ENCODE data around the gene ANKK1.

DNA sequence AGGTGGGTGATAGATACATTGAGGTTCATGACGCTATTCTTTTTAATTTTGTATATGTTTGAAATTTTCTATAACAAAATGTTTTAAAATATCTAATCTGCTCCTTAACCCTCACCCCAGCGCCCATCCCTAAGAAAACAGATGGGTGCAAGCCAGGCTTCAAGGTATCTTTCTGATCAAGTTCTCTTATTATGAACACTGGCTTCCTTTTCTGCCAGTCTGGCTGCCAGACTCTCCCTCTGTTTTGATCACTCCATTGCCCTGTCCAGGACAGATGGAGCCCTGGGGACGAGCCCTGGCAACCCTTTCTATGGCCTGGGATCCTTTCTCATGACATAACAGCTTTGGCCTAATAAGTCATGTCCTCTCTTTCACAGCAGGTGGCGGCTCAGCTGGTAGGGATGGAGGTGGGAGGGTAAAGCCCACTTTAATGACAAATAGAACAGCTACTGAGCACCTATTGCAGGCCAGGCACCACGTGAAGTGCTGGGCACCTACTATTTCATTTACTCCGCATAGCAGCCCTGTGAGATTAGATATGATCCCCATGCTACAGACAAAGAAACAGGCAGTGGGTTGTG is 49.2 kb downstream of the ANKK1 start:
- TF ChIP-seq DMBX1 (CRISPR knock-in tag; IDR thresholded peaks at IDR 0.05; ENCODE audit: borderline replicate concordance), result no peak
- no peak for TF ChIP-seq JUNB (CRISPR knock-in tag; conservative IDR thresholded peaks at IDR 0.05)
- no peak for TF ChIP-seq ESRRA (IDR thresholded peaks at IDR 0.05; ENCODE audit: borderline replicate concordance, low read depth)
- no peak for TF ChIP-seq CAMTA2 (CRISPR knock-in tag; conservative IDR thresholded peaks at IDR 0.05)
- no peak for TF ChIP-seq YY1 (IDR thresholded peaks at IDR 0.05; ENCODE audit: borderline replicate concordance in 1 of 3, control insufficient read depth in 1 of 3, extremely low read depth in 1 of 3, insufficient read depth in 3 of 3, insufficient read length in 1 of 3, insufficient replicate concordance in 2 of 3, low read depth in 1 of 3, low read length in 2 of 3)
- TF ChIP-seq CBX2 (IDR thresholded peaks at IDR 0.05; ENCODE audit: insufficient read depth, low read length, poor library complexity, severe bottlenecking), result no peak
- TF ChIP-seq NFYB (IDR thresholded peaks at IDR 0.05; ENCODE audit: extremely low read depth, insufficient read length), result no peak
- no peak for TF ChIP-seq ZNF780A (CRISPR knock-in tag; IDR thresholded peaks at IDR 0.05)
- TF ChIP-seq CEBPB (tag; IDR thresholded peaks at IDR 0.05), result no peak
- TF ChIP-seq NFATC3 (IDR thresholded peaks at IDR 0.05), result no peak
- no peak for TF ChIP-seq MAZ (CRISPR knock-in tag; conservative IDR thresholded peaks at IDR 0.05 in 1 of 2, IDR thresholded peaks at IDR 0.05 in 1 of 2)
